Left colon (tissue), 2 donors: ENCODE data around the gene VWA8. TPM values are rescaled to one million over a fixed set of nuclear protein-coding genes. Genes with fewer than 3 reads are reported as not detected.

Experiments used
- ATAC-seq: fragments of 200-7000 bp; cut with Tn5 transposase; one replicate; pipeline ENCODE4 v1.9.1; 2020; ENCODE audit warnings: mild to moderate bottlenecking, moderate library complexity
- DNase-seq, 2 donors: peaks; one replicate each; pipeline ENCODE4 v3.0.0-alpha.2; 2020
- intact Hi-C, 2 donors: fragments of 100-400 bp; cut with DNase I in 1 of 2; cut with micrococcal nuclease in 1 of 2; formaldehyde crosslinking; loops; one replicate each; pipeline versions ENCODE4 v1.11.2 to v1.14.0; 2022; cut with DNase I, micrococcal nuclease
- total RNA-seq, 2 donors: library from RNA; stranded (reverse); fragmentation: NEBNext Ultra II Directional; extraction: Animal tissue kit (Norgen Biotek cat#: 25700); gene quantifications; one replicate each; pipeline ENCODE4 v1.2.1, GENCODE V29; 2021
- donor health status: DM: no; HTN: no; CAD: no.
- donor health status: DM: yes; HTN: yes; CAD: no.

VWA8 gene
- total RNA-seq, 2 donors from 2014 or later, result 26.9 to 31.1 TPM

DNA sequence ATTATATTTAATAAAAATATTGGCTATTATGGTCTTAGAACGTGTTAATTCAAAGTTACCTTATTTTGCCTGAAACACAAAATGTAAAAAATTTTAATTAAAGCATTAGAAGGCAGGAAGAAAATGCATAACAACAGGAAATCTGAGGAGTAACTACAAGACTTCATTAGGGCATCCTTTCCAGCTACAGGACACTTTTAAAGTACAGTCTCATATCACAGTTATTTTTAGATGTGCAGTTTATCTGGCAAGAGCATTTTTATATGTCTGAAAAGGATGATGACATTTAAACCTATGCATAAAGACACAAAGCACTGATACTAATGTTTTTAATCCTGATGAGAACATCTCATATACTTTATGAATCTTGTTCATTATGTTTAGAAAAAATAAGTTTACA lies 247.5 kb downstream of the VWA8 start:
- no peak for DNase-seq
- intact Hi-C loops, result no loop called here
- no peak for ATAC-seq

DNA sequence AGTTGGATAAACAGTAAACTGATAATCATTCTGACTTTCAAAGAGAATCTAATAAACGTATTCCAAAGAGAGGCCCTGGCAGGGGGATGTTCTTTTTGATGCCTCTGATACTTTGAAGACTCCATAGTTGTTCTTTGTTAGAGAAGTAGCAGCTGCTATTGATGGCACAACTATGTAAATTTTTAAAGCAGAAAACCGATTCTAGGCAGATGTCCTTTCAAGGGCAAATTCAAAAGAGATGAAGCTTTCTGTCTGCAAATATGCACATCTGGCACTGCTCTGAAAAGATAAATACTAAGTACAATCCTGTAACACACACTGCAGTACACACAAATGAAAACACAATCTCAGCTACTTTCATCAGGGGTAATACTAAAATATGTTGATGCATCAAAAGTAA lies 250.1 kb downstream of the VWA8 start:
- intact Hi-C loops, result no loop called here
- ATAC-seq (no peak), DNase-seq (no peak)

DNA sequence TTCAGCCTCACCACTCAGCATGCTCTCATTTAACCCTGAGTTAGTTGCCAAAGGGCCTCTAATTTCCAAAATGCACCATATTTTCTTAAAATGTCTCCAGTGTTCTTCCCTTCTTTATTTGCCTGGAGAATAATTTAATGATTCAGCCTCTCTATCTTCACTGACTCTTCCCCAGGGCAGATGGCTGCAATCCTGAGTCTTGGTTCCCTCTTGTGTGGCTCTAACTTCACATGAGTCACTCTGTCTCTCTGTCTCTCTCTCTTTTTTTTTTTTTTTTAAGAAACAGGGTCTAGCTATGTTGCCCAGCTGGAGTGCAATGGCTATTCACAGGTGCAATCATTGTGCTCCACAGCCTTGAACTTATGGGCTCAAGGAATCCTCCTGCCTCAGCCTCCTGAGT lies 251.4 kb downstream of the VWA8 start:
- intact Hi-C loops, result no loop called here
- DNase-seq, result no peak
- ATAC-seq, result no peak

DNA sequence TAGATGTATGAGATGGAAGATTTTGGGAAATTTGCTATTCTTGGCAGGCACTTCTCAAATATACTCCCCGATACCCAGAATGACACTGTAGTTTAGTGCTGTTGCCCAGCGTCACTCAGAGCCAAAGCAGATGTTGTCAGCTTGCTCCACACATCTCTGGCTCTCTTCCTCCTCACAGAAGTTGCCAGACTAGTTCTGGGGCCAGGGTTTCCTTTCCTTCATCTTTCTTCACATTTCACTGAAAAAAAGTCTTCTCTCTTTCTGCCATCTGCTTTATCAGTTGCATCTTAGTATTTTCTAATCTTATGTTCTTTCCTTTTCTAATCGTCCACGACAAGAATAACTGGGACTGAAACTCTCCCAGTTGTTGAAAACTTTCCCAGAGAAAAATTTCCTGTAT lies 252.2 kb downstream of the VWA8 start:
- intact Hi-C loops, result no loop called here
- no peak for ATAC-seq

DNA sequence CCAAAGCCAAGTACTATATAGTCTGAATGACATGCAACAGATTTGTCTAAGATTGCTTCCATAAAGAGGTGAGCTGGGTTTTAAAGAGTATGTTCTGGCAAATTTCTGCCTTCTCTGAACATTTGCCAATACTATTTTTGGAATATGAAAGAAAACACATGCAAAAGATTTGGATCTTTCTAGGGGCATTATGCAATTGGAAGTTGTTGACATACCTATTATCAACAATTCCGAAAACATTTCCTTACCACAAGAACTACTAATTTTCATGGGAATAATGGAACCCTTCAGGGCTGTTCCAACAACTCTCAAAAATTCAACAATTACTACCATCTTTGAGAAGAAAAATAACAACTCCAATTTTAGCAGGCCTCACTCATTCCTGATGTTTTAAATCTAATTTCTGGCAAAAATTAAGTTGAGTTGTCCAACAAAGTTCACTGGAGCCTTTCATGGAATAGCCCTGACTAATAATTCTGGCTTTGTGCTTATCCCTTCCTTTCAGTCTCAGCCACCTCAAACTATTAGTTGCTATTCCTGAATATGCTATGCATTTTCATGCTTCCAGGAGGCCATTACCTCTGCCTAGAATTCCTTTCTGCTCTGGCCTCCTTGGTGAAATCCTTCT lies 253.6 kb downstream of the VWA8 start:
- ATAC-seq, result no peak
- intact Hi-C loops, result no loop called here

More for the DNA sequence above, 252.2 kb downstream of the VWA8 start:
- DNase-seq, result no peak

DNA sequence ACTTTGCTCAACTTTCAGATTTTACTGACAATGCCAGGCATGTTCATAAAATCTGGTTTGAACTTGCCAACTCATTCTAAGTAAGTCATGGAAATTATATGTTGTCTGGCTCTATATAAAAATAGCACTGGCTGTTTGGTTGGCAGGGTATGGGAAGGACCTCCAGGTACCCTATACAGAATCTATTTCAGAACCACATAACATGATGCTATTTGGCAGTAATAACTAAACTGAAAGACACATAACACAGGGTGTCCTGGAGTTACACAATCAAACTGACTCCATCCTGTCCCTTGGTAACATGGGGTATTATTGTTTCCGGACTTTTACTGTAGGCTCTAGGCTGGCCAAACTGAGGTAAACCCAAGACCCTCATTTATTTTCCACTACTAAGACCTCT lies 254.8 kb downstream of the VWA8 start:
- DNase-seq, result no peak
- intact Hi-C loops, result no loop called here
- no peak for ATAC-seq

More for the DNA sequence above, 253.6 kb downstream of the VWA8 start:
- no peak for DNase-seq

DNA sequence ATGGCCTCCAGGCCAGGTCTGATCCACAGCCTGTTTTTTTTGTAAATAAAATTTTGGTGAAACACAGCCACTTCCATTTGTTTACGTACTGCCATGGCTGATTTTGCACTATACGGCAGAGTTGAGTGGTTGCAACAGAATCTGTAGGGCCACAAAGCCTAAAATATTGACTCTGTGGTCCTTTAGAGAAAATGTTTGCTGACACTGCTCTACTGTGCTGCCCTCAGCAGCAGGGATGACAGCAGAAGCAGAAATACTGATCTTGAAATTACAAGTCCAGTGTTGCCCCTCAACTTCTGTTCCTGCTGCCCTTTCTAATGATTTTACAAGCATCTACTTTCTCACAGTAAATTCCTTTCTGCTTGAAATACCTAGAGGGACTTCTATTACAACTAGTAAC lies 258.4 kb downstream of the VWA8 start:
- intact Hi-C loops, result no loop called here
- no peak for DNase-seq
- ATAC-seq, result no peak

DNA sequence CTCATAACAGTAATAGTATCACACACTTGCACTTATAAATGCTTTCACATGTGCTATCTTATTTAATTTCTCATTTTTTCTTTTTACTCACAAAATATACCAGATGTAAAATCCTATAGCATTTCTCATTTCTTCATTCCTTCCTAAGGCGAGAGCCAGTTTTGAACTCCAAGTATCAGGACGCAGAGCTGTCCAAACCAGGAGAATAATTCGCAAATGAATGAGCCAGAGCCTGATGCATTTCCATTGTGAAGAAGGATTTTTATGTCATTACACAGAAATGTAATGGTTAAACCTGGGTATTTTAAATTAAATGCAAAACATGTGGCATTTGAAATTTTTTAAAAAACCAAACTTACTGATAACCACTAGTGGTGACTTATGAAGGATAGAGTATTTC lies 259.2 kb downstream of the VWA8 start:
- ATAC-seq (no peak), DNase-seq (no peak)
- intact Hi-C loops, result no loop called here

DNA sequence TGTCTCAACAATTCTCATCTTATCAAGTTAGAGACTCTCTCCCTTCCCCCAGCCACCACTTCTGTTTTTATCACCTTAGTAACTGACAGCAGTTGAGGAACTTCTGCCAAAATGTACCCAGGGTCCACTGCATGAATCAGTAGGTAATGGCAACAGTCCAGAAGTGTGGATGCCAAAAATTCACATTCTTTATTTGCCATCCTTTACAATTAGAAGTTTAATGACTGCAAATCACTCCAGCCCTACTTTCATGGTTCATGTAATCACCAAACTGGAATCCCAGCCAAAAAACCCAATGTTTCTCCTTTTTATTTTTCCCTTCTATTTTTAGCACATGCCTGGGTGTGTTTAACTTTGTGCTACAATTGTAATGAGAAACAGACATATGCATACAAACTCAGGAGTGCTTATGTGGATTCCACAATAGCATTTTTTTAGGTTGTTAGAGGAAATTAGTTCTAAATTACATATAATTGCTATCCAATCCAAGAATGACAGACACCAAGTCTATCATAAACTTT lies 260.1 kb downstream of the VWA8 start:
- intact Hi-C loops, result no loop called here
- DNase-seq (no peak), ATAC-seq (peak; percentile 13)

DNA sequence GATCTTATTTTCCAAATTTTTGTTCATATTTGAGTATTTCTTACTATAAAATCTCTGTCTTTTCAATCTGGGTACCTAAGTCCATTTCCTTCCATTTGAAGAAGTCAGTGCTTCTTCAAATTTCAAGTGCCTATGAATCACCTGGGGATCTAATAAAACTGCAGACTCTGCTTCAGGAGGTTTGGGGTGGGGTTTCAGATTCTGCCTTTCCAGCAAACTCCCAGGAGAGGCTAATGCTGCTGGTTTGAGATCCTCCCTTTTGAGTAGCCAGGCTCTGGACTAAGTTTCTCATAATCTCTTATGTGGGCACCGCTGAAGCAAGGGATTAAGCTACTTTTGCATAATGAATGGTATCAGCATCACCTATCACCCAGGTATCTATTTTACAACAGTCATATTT lies 261.1 kb downstream of the VWA8 start:
- intact Hi-C loops, result no loop called here
- ATAC-seq (no peak), DNase-seq (no peak)

DNA sequence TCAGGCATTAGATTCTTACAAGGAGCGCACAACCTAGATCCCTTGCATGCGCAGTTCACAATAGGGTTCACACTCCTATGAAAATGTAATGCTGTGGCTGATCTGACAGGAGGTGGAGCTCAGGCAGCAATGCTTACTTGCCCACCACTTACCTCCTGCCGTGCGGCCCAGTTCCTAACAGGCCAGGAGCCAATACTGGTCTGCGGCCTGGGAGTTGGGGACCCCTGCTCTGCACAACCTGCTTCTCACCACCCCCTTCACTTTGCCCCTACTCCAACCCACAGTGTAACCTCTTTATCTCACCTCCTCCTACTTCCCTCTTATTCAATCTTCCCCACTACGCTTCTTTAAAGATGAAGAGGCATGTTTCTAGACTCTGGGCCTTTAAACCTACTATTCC lies 263.3 kb downstream of the VWA8 start:
- DNase-seq (no peak), ATAC-seq (no peak)
- intact Hi-C loops, result no loop called here

DNA sequence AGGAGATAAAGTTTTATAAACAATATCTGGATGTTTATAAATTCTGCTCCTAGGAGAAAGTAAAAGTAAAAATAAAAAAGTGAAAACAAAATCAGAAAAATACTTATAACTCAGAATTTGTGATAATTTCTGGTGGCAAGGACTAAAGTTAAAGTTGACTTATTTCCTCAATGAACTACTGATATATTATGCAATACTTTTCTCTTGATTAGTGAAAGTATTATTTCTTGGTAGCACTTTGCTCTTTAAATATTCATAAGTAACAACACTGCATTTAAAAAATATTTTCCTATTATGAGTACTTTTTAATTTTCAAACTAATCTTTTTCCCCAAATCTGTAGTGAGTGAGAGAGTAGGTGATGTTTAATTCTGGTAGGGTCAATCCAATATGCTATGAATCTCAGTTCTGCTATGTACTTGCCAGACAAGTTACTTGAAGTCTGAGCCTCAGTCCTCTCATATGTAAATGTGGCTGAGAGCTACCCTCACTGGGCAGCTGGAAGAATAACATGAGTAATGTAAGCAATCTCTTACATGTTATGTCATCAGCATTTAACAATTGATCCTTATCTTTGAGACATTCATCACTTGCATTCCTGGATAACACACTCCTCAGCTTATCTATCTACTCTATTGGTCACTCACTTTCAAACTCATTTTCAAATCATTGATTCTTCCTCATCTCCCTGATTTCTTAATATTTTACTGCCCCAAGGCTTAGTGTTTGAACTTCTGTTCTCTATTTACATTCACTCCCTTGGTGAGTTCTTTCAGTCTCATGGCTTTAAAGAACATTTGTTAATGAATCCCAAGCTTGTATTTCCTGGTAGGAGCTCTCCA lies 264.5 kb downstream of the VWA8 start:
- intact Hi-C loops, result no loop called here
- ATAC-seq (peak; percentile 66), DNase-seq (no peak)

DNA sequence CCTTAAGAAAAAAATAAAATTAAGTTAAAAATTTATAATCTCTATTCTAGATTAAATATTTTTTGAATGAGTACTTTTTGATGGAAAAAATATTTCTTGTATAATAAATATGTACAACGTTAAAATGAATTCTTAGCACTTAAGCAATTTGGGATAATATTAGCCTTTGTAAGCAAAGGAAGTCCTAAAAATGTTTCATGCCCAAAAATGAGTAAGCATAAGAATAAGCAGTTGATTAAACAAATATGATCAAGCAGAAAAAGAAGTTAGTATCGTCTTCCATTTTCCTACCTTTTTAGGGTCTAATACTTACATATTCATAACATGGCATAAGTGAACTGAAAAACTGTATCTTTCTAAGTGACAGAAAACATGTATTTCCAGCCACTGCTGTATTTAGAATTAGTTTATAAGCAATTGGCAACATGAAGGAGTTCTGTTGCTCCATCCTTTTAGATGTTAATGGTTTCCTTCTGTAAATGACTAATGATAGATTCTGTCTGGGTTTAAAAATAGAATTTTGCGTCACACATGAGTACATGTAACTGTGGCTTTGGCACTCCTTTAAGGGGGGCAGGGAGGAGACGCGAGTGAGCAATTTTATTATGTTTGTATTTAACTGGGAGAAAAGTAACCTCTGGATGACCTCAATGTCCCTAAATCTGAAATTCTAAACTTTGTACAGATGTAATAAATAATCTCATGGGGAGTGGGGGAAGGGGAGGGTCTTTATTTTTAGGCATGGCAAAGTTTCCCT lies 266.2 kb downstream of the VWA8 start:
- intact Hi-C loops, result no loop called here
- ATAC-seq (peak; percentile 74), DNase-seq (peak; percentile 12 to 48)

DNA sequence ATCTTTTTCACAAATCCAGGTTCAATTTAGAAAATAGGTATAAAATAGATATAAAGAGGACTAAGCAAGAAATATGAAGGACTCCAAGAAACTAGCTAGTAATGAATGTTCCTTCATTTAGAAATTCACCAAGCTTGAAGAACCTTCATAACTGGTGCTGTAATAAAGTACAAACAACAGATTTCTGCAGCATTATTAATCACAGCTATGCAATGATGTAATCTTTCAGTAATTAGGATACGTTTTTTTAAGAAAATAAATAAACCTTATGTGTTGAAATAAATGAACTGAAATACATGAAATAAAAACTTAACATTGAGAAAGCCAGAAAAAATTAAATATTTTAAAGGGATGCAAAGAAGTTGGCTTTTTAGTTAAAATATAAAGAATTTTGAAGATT lies 267.5 kb downstream of the VWA8 start:
- DNase-seq, result no peak
- no peak for ATAC-seq
- intact Hi-C loops, result no loop called here

DNA sequence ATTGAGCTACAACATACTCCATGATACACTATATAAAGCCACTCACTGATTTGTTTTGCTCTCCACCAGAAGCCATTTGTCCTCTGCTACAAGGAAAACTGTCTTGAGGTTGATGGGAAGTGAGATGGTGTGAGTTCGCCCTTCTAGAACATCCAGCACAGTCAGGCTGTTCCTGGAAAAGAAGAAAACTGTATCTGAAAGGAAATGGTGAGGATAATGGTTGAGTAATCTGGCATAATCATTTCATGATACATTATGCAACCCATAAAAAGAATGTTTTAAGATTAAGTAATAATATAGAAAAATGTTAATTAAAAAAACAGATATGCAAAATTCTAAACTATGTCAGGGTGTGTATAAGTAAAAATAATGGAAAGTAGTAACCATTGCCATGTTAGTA lies 269.6 kb downstream of the VWA8 start:
- DNase-seq, result no peak
- no peak for ATAC-seq
- intact Hi-C loops, result no loop called here

DNA sequence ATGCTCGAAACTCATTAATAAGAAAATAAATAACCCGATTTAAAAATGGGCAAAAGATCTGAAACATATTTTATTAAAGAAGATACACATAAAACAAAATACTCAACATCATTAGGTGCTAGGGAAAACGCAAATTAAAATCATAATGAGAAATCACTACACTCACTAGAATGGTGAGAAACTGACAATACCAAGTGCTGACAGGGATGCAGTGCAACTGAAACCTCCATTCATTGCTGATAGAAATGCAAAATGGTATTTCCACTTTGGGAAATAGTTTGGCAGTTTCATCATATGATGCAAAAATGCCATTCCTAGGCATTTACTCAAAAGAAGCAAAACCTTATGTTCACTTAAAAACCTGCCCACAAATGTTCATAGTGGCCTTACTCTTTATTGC lies 278.1 kb downstream of the VWA8 start:
- intact Hi-C loops, result no loop called here
- ATAC-seq (no peak), DNase-seq (no peak)

DNA sequence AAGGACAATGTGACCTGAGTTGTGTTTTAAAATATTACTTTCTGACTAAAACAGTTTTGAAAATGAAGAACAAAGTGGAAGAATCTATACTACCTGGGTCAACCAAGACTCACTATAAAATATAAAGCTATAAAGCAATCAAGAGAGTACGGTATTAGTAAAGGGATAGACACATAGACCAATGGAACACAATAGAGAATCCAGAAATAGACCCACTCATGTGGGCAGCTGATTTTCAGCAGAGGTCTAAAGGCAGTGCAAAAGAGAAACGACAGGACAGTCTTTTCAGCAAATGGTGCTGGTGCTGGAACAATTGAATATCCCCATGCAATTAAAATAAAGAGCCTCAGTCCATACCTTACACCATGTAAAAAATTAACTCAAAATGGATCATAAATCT lies 278.9 kb downstream of the VWA8 start:
- ATAC-seq, result no peak
- DNase-seq, result no peak
- intact Hi-C loops, result no loop called here

DNA sequence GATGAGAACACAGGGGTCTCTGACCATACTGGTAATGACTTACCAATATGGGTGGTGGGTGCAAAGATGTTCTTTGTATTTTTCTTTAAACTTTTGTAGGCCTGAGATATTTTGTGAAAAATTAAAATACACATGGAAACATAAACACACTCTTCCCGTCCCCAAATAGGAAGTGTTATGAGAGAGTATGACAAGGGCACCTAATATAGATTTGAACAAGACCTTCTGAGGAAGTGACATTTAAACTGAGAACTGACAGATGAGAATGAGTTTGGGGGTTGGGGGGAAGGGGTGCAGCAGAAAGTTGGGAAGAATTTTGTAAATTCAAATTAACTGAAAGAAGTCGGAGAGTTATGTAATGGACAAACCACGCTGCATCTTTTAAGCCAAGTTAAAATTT lies 279.3 kb downstream of the VWA8 start:
- ATAC-seq, result no peak
- intact Hi-C loops, result no loop called here
- DNase-seq, result no peak

DNA sequence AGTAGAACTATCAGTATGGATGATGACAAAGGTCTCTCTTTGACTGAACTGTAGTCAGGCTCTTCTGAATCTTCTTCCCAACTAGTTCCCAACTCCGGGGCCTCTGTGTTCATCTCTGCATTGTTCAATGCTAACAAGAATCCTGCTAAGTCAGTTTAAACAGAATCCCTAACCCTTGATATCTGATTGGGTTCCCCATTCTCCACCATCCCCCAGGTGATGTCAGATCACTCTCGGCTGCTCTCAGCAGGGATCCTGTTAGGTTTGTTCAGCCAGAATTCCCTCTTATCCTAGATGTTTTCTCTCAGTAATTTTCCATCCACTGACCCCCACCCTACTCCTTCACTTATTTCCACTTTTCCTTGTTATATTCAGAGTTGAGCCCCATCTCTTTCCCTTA lies 280.0 kb downstream of the VWA8 start:
- DNase-seq (no peak), ATAC-seq (no peak)
- intact Hi-C loops, result no loop called here

DNA sequence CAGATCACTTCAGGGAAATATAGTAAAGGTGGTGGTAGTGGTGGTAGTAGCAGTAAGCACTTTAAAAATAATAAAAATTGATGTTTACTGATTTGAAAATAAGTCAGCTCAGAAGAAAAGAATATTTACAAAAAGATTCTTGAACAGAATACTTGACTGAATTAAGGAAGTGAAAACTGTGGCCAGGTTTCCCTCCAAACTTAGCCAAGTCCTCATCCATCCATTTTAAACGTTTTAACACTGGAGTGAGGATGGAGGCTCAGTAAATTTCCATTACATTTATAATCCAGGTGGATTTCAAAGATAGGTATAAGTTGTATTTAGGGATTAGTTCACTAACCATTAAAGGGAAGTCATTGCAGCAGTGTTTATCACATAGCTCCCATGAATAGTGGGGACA lies 282.1 kb downstream of the VWA8 start:
- DNase-seq (no peak), ATAC-seq (no peak)
- intact Hi-C loops, result loop anchor here in 1 of 2 donors (10.0 kb wide), 1 partner anchor 426 kb away; no protein-coding TSS in a partner anchor
